Aorta (tissue), 5 donors: ENCODE results near the gene SESN1. TPM values are rescaled to one million over a fixed set of nuclear protein-coding genes. Genes with fewer than 3 reads are reported as not detected.
"Not testable (repeated sequence)": the region's sequence is repeated elsewhere in the genome, so short reads cannot be mapped to it uniquely, and the experiment has no call there.

ENCODE experiments used
- ATAC-seq: fragments of 200-7000 bp; cut with Tn5 transposase; one replicate; pipeline ENCODE4 v1.9.1; 2022; ENCODE audit warnings: moderate library complexity; ENCODE audit not compliant: low FRiP score
- DNase-seq, 2 donors: peaks; one replicate each; pipeline ENCODE4 v3.0.0-alpha.2; 2020
- H3K27ac ChIP-seq, 2 donors: one replicate each; pipeline ENCODE4 v1.5.1; 2013; ENCODE audit warnings: low read length in 2 of 2, mild to moderate bottlenecking in 2 of 2, moderate library complexity in 2 of 2, control low read depth in 1 of 2, inconsistent platforms in 1 of 2, low read depth in 1 of 2
- H3K27me3 ChIP-seq, 2 donors: one replicate each; pipeline ENCODE4 v1.6.1; 2013; ENCODE audit warnings: control low read depth in 1 of 2, low read length in 1 of 2, mild to moderate bottlenecking in 1 of 2, moderate library complexity in 1 of 2; ENCODE audit not compliant: insufficient read depth in 2 of 2, control insufficient read depth in 1 of 2
- H3K36me3 ChIP-seq, 2 donors: one replicate each; pipeline ENCODE4 v1.6.1; 2013; ENCODE audit warnings: control low read depth in 1 of 2, low read length in 1 of 2, mild to moderate bottlenecking in 1 of 2; ENCODE audit not compliant: insufficient read depth in 2 of 2, control insufficient read depth in 1 of 2
- H3K4me1 ChIP-seq, 2 donors: one replicate each; pipeline ENCODE4 v1.6.1; 2013; ENCODE audit warnings: low read length in 2 of 2, control low read depth in 1 of 2, mild to moderate bottlenecking in 1 of 2, moderate library complexity in 1 of 2; ENCODE audit not compliant: insufficient read depth in 2 of 2, control insufficient read depth in 1 of 2
- H3K4me3 ChIP-seq, 2 donors: one replicate each; pipeline ENCODE4 v1.5.1; 2013; ENCODE audit warnings: low read length in 2 of 2, control low read depth in 1 of 2, mild to moderate bottlenecking in 1 of 2
- H3K9me3 ChIP-seq: one replicate; pipeline ENCODE4 v1.6.1; 2013; ENCODE audit warnings: mild to moderate bottlenecking, low read length; ENCODE audit not compliant: control insufficient read depth
- WGBS, 2 donors: extraction: QIAGEN DNeasy Blood & Tissue Kit; methylation state at CpG; one replicate each; pipeline ENCODE4 v1.1.7; 2013; 5-methylcytosine and 5-hydroxymethylcytosine counted together
- intact Hi-C, 2 donors: fragments of 100-400 bp; cut with DNase I; formaldehyde crosslinking; loops; one replicate each; pipeline versions ENCODE4 v1.14.2 to v1.15.0; 2022
- polyA plus RNA-seq, 2 donors: library from polyadenylated mRNA; stranded (reverse); fragments of 200-250 nt; gene quantifications; one replicate each; pipeline ENCODE4 v1.2.3, GENCODE V29; 2013
- total RNA-seq, 2 donors: library from RNA; stranded (reverse); fragmentation: NEBNext Ultra II Directional; extraction: Animal tissue kit (Norgen Biotek cat#: 25700); gene quantifications; one replicate each; pipeline ENCODE4 v1.2.1, GENCODE V29; 2021
- donor health status: healthy with polysubstance abuse.
- donor health status: Bipolar disorder and iron deficiency.
- donor health status: DM: no; HTN: no; CAD: no.
- donor health status: DM: no; HTN: no; CAD: no.
- donor health status: DM: yes; HTN: yes; CAD: no.

SESN1 gene
- total and polyA plus RNA-seq, 4 donors: 20.9 to 45.3 (median 31.6) TPM

DNA sequence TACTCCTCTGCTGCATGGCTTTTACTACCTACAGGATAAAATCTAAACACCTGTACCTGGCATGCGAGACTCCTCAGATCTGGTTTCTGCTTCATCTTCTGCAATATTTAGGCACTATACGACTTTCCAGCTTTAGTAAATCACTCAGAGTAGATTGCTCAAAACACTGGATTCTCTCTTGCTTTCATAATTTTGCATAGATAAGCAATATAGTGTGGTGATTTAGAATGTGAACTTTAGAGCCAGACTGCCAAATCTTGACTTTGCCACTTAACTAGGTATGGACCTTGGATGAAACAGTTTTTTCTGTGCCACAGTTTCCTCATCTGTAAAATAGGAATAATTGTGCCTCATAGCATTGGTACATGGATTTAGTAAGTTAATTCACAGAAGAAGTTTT lies 29.6 kb upstream of the SESN1 start:
- 95 to 97% methylated on average over 2 of the region's 2 CpGs for WGBS, 2 donors
- H3K27me3 ChIP-seq: no peaks in the 10 kb centered on the region
- peaks cover 2 to 9% of the 10 kb centered on the region in 2 donors for H3K4me1 ChIP-seq
- intact Hi-C loops: no loop called here
- H3K4me3 ChIP-seq: no peak overlapping the region
- ATAC-seq (no peak), DNase-seq (no peak)
- no peaks in the 10 kb centered on the region for H3K9me3 ChIP-seq
- H3K27ac ChIP-seq: no peak overlapping the region
- no peaks in the 10 kb centered on the region for H3K36me3 ChIP-seq

DNA sequence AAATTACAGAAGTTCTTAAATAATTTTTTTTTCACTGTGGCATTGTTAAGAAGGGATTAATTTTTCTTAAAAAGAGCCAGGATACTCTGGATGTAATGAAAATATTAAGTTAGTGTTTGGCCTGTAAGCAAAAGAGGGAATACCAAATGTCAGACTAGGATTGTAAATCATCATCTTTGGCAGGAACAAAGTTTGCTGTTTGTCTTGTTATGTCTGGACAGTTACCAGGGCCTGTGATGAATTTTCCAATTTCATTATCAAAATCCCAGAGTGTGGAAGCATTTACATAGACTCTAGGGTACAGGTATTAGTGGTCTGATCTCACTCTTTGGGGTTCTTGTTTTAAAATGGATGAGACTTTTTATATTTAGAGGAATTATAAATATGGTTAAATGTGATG lies 26.8 kb upstream of the SESN1 start:
- DNase-seq (no peak), ATAC-seq (peak; percentile 44)
- Histone ChIP-seq H3K27ac (no peak overlapping the region), H3K4me3 (no peak overlapping the region), H3K27me3 (no peaks in the 10 kb centered on the region), H3K4me1 (peaks cover 2 to 9% of the 10 kb centered on the region in 2 donors), H3K36me3 (no peaks in the 10 kb centered on the region), H3K9me3 (no peaks in the 10 kb centered on the region)
- intact Hi-C loops: no loop called here

DNA sequence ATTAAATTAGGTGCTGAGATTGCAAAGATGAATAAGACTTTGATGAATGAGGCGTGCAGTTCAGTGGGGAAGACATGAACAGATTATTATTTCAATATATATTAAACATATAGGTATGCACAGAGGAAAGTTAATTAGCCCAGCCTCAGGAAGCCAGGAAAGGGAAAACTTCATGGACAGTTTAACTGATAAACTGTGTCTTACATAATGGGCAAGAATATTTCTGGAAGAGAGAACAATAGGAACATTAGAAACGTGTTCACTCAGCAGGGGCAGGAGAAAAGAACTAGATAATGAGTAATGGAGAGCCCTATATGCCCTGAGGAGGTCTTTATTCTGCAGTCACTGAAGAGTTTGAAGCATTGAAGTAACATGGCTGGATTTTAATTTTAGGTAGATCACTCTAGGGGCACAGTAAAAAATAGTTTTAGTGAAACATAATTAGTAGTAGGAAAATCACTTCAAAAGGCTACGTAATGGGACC lies 24.3 kb upstream of the SESN1 start:
- Histone ChIP-seq H3K4me3 (no peak overlapping the region), H3K9me3 (no peaks in the 10 kb centered on the region), H3K27me3 (no peaks in the 10 kb centered on the region), H3K36me3 (no peaks in the 10 kb centered on the region), H3K4me1 (peaks cover 2 to 9% of the 10 kb centered on the region in 2 donors), H3K27ac (no peak overlapping the region)
- 83 to 87% methylated on average over 3 of the region's 3 CpGs for WGBS, 2 donors
- ATAC-seq (no peak), DNase-seq (no peak)
- intact Hi-C loops: no loop called here

GRCh38 chr6:109118337-109118736 lies 23.7 kb upstream of the SESN1 start:
- peaks cover 2 to 9% of the 10 kb centered on the region in 2 donors for H3K4me1 ChIP-seq
- intact Hi-C loops: no loop called here
- ATAC-seq: no peak
- no peaks in the 10 kb centered on the region for H3K27me3 ChIP-seq
- DNase-seq: no peak
- H3K4me3 ChIP-seq: no peak overlapping the region
- no peaks in the 10 kb centered on the region for H3K9me3 ChIP-seq
- 70 to 71% methylated on average over 5 of the region's 5 CpGs for WGBS, 2 donors
- no peaks in the 10 kb centered on the region for H3K36me3 ChIP-seq
- H3K27ac ChIP-seq: no peak overlapping the region

GRCh38 chr6:109117346-109118035 lies 22.8 kb upstream of the SESN1 start:
- DNase-seq (no peak), ATAC-seq (peak; percentile 56)
- 78 to 85% methylated on average over 5 of the region's 5 CpGs for WGBS, 2 donors
- Histone ChIP-seq H3K36me3 (no peaks in the 10 kb centered on the region), H3K4me3 (no peak overlapping the region), H3K4me1 (peaks cover 2 to 9% of the 10 kb centered on the region in 2 donors), H3K27ac (no peak overlapping the region), H3K9me3 (no peaks in the 10 kb centered on the region), H3K27me3 (no peaks in the 10 kb centered on the region)
- intact Hi-C loops: no loop called here

GRCh38 chr6:109112663-109113062 lies 18.0 kb upstream of the SESN1 start:
- ATAC-seq, intact Hi-C loops, H3K36me3 ChIP-seq, H3K27ac ChIP-seq, H3K9me3 ChIP-seq, DNase-seq, H3K27me3 ChIP-seq, H3K4me1 ChIP-seq, H3K4me3 ChIP-seq: not testable (repeated sequence)
- 91% methylated on average over 3 of the region's 3 CpGs for WGBS, 2 donors

DNA sequence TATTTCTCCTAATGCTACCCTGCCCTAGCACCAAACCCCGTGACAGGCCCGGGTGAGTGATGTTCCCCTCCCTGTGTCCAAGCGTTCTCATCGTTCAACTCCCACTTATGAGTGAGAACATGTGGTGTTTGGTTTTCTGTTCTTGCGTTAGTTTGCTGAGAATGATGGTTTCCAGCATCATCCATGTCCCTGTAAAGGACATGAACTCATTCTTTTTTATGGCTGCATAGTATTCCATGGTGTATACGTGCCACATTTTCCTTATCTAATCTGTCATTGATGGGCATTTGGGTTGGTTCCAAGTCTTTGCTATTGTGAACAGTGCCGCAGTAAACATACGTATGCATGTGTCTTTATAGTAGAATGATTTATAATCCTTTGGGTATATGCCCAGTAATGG lies 15.0 kb upstream of the SESN1 start:
- H3K4me3 ChIP-seq, H3K9me3 ChIP-seq, intact Hi-C loops, H3K4me1 ChIP-seq, DNase-seq, H3K36me3 ChIP-seq, H3K27me3 ChIP-seq, H3K27ac ChIP-seq, ATAC-seq: not testable (repeated sequence)
- WGBS, 2 donors: 94 to 96% methylated on average over 8 of the region's 8 CpGs

GRCh38 chr6:109105681-109106080 lies 11.0 kb upstream of the SESN1 start:
- intact Hi-C loops: no loop called here
- no peaks in the 10 kb centered on the region for H3K4me1 ChIP-seq
- peaks cover 0 to 5% of the 10 kb centered on the region in 2 donors for H3K36me3 ChIP-seq
- H3K27me3 ChIP-seq: no peaks in the 10 kb centered on the region
- 85 to 86% methylated on average over 5 of the region's 5 CpGs for WGBS, 2 donors
- H3K9me3 ChIP-seq: no peaks in the 10 kb centered on the region
- H3K27ac ChIP-seq: no peak overlapping the region
- DNase-seq (no peak), ATAC-seq (no peak)
- H3K4me3 ChIP-seq: no peak overlapping the region

- ATAC-seq (no peak), DNase-seq (no peak)
- Histone ChIP-seq H3K27ac (no peak overlapping the region), H3K9me3 (no peaks in the 10 kb centered on the region), H3K4me3 (no peak overlapping the region), H3K36me3 (peaks cover 0 to 5% of the 10 kb centered on the region in 2 donors), H3K27me3 (no peaks in the 10 kb centered on the region), H3K4me1 (no peaks in the 10 kb centered on the region)
- WGBS, 2 donors: 94 to 96% methylated on average over 3 of the region's 3 CpGs
- intact Hi-C loops: no loop called here
Observed at GRCh38 chr6:109104512-109104911, 9.9 kb upstream of the SESN1 start.
